SH-SY5Y (cell line): ENCODE results near the gene UCK1.

ENCODE experiments used
- GATA2 ChIP-seq: IDR thresholded peaks from 2 replicates; pipeline ENCODE4 v1.6.1; 2011; ENCODE audit warnings: mild to moderate bottlenecking, low read depth, low read length
- GATA3 ChIP-seq: IDR thresholded peaks from 2 replicates; pipeline ENCODE4 v1.6.1; 2011; ENCODE audit warnings: low read depth, mild to moderate bottlenecking, low read length, moderate library complexity

The UCK1 gene

GRCh38 chr9:131482343-131483006 is 48.6 kb downstream of the UCK1 start:
- no peak for TF ChIP-seq GATA2
- TF ChIP-seq GATA3 = no peak

GRCh38 chr9:131481441-131482342 is 49.4 kb downstream of the UCK1 start:
- TF ChIP-seq GATA2 (no peak), GATA3 (no peak)

GRCh38 chr9:131480258-131480657 is 50.8 kb downstream of the UCK1 start:
- no peak for TF ChIP-seq GATA2
- no peak for TF ChIP-seq GATA3

GRCh38 chr9:131478911-131479310 is 52.2 kb downstream of the UCK1 start:
- no peak for TF ChIP-seq GATA3
- TF ChIP-seq GATA2 = no peak

- TF ChIP-seq GATA2 = no peak
- TF ChIP-seq GATA3 = no peak
Measured at GRCh38 chr9:131478421-131478868, 52.6 kb downstream of the UCK1 start.

DNA sequence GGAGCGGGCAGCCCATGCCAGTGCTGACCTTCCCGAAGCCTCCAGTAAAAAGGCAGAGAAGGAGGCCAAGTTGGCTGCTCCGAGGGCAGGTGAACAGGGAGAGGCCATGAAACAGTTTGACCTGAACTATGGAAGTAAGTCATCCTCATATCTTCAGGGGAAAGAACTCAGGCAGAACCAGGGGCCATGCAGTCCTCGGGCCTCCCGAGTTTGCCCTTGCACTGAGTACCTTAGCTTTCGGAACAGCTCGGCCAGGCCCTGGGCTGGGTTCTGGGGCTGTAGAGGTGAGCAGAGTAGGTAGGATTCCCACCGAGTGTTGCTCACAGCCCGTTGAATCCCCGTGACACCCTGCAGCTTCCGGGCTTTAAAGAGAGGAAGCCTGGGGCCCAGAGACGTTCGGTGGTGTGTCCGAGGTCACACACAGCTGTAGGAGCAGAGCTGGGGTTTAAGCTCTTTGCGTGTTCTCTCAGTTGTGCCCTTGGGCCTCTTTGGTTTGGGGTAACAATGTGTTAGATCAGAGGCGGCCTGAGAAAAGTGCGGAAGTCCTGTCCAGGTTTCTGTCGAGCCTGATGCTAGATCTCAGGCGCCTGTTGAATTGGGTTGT is 53.1 kb downstream of the UCK1 start:
- TF ChIP-seq GATA3 = no peak
- TF ChIP-seq GATA2 = no peak

GRCh38 chr9:131477367-131477766 is 53.7 kb downstream of the UCK1 start:
- no peak for TF ChIP-seq GATA2

- no peak for TF ChIP-seq GATA3
- no peak for TF ChIP-seq GATA2
Measured at GRCh38 chr9:131476777-131477345, 54.2 kb downstream of the UCK1 start.

GRCh38 chr9:131475956-131476776 is 54.9 kb downstream of the UCK1 start:
- TF ChIP-seq GATA2 = no peak
- TF ChIP-seq GATA3 = no peak

GRCh38 chr9:131475111-131475955 is 55.7 kb downstream of the UCK1 start:
- TF ChIP-seq GATA3 (no peak), GATA2 (no peak)

- TF ChIP-seq GATA2 (no peak), GATA3 (no peak)
Measured at GRCh38 chr9:131474711-131475110, 56.4 kb downstream of the UCK1 start.

DNA sequence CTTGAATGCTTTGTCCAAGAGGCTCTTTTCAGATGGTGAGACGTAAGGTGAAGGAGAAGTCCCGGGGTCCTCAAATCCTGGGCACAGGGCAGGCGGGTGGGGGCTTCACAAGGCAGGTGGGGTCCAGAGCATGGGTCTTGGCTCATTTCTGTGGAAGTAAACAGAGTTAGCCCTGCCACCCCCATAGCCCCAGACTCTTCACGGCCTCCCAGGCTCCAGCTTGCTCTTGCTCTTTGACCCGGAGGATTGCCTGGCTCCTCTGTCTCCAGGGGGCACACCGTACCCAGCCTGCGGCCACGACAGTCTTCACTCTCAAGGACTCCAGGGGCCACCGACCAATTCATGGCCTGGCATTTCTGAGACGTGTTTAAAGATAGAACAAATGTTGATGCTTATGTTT is 57.2 kb downstream of the UCK1 start:
- TF ChIP-seq GATA2 = no peak
- no peak for TF ChIP-seq GATA3
